ENCODE results near the gene TXNDC9.

- no peak for TF ChIP-seq TAF1 (conservative IDR thresholded peaks at IDR 0.05)
- no peak for TF ChIP-seq CTCF (IDR thresholded peaks at IDR 0.05; ENCODE audit: low read depth, low read length, missing input control)
- no peak for TF ChIP-seq REST (IDR thresholded peaks at IDR 0.05)
- no peak for TF ChIP-seq JUND (IDR thresholded peaks at IDR 0.05)
- no peak for TF ChIP-seq RAD21 (IDR thresholded peaks at IDR 0.05)
- TF ChIP-seq YY1 (IDR thresholded peaks at IDR 0.05): no peak
- TF ChIP-seq SP1 (IDR thresholded peaks at IDR 0.05): no peak
- no peak for TF ChIP-seq HNF4G (IDR thresholded peaks at IDR 0.05)
- no peak for TF ChIP-seq GABPA (IDR thresholded peaks at IDR 0.05 in 1 of 2, conservative IDR thresholded peaks at IDR 0.05 in 1 of 2)
- no peak for TF ChIP-seq ATF3 (IDR thresholded peaks at IDR 0.05)
- TF ChIP-seq RXRA (IDR thresholded peaks at IDR 0.05): no peak
- TF ChIP-seq ZBTB33 (IDR thresholded peaks at IDR 0.05): no peak
Measured at GRCh38 chr2:99380376-99381010, 44.4 kb upstream of the TXNDC9 start.

All from liver (tissue), 3 donors.